Hepatic stellate cell (primary cell): Measurements from ENCODE around the gene SFT2D1.
A peak's percentile ranks its signal among the peaks of the same experiment; 100 is the strongest.
"Not testable (repeated sequence)": the region's sequence is repeated elsewhere in the genome, so short reads cannot be mapped to it uniquely, and the experiment has no call there.

Experiments
- DNase-seq: peaks from one replicate; pipeline ENCODE4 v3.0.0; 2011; ENCODE audit warnings: low spot score

Gene SFT2D1

DNA sequence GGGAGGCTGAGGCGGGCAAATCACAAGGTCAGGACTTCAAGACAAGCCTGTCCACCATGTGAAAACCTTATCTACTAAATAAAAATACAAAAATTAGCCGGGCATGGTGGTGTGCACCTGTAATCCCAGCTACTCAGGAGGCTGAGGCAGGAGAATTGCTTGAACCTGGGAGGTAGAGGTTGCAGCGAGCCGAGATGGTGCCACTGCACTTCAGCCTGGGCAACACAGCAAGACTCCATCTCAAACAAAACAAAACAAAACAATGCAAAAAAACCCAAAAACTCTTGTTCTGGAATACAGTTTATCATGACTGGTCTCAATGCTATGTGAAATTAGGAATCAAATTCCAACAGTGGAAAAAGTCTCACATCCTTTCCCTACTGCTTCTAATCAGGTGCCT is 20.1 kb upstream of the SFT2D1 start:
- not testable (repeated sequence) for DNase-seq

DNA sequence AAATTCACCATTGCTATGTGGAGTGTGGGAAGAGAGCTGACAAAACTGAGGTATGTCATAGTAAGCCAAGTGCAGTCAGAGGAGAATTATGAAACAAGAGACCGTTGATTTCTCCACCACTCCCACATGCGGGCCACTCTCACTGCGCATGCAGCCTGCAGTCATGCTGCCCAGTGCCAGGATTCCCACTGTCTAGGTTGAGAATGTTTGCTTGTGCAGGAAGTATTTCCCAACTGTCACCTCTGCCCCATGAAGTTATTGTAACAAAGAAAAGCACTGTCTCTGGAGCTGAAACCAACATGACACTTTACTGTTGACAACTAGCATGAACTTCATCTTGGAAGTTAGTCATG is 18.7 kb upstream of the SFT2D1 start:
- no peak for DNase-seq

DNA sequence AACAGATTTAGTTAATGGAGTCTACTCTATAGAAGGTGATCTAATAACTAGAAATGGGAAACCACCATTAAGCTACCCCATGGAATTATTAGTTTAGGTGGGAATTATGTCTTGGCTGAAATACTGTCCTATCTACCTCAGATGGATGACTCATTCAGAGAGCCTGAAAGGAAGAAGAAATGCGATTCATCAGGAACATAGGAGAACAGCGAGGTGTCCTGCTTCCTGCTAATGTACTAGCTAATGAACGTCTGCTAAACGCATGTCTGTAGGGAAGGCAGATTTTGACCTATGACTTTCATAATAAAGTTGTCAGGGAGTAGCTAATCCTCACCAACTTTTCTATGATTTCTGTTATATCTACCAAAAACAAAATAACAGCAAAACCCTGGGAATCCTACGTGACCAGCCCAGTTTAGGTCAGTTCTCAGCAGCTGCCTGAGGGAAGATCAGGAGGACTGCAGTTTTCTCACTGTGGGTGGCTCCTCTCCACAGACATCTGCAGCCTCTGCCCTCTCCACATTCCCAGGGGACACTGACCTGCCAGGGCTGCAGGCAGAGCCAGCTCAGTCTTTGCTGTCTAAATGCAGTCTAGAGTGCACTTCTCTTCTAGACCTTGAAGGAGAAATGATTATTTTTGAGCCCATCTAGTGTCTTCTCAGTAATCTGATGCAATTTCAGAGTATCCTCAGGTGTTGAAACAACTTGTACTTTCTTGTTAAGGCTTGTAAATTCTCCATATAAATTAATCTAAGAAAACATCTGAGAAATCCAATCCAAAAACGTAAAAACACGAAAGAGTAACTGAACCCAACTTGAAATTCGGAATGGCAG is 18.1 kb upstream of the SFT2D1 start:
- DNase-seq = peak; percentile 29

DNA sequence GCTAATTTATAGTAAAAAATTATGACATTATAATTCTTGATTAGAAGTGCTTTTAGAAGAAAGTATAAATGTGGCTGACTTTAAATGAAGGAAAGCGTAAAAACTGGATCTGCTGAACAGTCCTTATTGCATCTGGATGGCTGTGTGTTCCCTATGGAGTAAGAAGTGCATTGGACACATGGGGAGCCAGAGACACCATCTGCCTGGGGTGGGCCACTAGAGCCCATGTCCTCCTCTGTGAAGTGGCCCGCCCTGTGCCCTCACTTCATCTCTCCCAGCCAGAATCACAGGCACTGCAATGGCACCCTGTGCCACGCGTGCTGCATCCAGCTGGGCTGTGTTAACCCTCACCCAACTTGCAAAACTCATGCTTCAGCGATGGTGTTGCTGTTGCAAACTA is 13.2 kb upstream of the SFT2D1 start:
- no peak for DNase-seq

DNA sequence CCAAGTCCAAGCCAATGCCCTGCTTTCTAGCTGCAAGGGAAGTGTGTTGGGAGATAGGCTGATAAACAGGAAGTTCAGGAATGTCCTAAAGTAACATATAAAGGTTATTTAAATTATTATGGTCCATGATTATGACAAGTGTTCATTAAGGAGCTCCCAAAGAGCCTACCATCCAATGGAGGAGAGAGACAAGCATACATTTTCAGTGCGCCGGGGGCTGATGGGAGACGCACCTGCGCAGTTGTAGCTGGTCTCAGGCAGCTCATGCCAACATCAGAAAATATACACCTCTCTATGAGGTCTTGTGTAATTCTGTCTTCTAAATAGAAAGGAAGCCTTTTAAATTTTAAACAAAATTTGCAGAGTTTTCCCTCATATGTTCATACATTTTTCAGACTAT is 12.6 kb upstream of the SFT2D1 start:
- no peak for DNase-seq

DNA sequence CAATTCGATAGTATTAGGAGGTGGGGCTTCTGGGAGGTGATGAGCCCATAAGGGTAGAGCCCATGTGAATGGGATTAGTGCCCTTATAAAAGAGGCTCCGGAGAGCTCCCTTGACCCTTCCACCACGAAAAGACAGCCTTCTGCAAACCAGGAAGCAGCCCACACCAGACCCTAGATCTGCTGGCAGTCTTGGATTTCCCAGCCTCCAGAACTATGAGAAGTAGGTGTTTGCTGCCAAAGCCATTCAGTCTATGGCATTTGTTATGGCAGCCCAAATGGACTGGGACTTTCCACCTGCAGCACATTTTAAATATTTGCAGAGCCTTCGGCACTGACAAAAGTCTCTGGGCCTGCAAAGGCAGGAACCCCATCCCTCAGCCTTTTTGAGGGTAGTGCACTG is 11.8 kb upstream of the SFT2D1 start:
- DNase-seq = no peak

DNA sequence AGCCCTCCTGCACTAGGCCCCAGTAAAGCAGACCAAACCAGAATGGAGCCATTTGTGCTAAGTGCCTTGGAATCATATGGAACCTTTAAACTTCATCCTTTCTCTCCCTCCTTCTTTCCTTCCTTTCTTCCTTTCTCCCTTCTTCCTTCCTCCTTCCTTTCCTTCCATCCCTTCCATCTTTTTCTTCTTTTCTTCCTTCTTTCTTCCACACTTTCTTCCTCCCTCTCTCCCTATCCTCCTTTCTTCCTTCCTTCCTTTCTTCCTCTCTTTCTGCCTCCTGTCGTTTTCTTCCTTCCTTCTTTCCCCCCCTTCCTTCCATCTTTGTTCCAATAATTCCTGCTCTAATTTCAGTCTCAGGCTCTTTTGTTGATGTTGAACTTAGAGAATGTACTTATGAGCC is 11.2 kb upstream of the SFT2D1 start:
- DNase-seq = no peak

DNA sequence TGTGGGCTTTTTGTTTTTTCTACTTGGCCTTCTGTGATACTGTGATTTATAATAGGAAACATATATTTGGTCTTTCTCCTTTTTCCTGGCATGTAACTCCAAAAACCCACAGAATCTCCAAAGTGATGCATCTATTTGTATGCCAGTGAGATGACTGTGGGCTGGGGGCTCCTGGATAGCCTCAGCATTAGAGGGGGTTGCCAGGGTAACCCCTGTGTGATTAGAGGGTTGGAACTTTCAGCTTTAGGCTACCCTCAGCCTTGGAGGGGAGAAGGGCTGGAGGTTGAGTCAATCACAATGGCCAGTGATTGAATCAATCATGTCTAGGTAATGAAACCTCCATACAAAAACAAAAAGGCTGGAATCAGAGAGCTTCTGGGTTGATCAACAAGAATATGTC is 10.6 kb upstream of the SFT2D1 start:
- no peak for DNase-seq

DNA sequence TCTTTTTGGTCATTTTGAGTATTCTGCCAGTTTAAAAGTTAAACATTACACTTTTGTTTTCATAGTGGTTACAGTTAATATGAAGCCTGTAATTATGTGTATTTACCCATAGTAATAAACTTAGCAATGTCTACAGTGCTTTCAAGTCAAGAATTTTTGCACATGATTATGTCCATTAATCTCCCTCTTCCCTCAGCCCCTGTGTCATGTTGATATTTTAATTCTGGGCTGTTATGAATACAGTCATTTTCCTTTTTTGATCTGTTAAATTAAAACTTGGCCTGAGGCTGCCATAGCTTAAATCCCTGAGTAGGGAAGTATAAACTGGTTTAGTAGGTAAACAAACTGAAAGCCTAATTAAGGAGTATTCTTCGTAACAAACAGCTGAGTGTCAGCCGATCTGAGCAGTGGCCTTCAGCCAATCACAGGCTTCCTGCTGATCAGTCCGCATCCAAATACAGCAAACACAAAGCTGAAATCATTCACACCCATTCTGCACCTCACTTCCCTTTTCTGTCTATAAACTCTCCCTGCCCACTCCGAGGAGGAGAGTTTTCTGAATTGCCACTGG is 9.5 kb upstream of the SFT2D1 start:
- no peak for DNase-seq

DNA sequence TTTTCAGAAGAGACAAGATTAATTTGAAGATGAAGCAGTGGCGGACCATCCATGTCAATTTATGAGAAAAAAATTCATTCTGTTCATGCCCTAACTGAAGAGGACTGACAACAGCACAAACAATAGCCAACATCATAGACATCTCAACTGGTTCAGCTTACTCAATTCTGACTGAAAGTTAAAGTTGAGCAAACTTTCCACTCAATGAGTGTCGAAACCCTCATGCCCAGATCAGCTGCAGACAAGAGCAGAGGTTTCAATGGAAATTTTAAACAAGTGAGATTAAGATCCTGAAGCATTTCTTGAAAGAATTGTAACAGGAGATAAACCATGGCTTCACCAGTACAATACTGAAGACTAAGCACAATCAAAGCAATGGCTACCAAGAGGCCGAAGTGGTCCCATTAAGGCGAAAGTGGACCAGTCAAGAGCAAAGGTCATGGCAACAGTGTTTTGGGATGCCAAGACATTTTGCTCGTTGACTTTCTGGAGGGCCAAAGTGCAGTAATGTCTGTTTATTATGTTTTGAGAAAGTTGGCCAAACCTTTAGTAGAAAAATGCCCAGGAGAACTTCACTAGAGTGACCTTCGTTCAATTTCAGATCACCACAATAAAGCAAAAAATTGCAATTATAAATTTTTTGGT is 6.1 kb upstream of the SFT2D1 start:
- no peak for DNase-seq

DNA sequence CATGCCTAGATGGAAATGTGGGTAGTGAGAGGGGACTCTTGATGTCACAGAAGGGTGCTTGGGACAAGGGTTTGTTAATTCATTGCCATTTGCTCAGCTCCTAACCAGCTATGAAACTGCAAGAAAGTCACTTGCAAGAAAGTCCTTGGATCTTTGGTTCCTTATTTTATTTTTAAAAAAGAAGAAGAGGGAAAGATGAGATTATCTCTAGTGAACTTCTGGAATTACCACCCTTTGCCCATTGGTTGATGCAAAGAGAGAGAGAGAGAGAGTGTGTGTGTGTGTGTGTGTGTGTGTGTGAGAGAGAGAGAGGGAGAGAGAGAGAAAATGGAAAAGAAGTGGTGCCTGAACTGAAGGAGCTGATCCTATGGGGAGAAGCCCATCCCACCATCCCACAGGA is 4.6 kb upstream of the SFT2D1 start:
- no peak for DNase-seq

DNA sequence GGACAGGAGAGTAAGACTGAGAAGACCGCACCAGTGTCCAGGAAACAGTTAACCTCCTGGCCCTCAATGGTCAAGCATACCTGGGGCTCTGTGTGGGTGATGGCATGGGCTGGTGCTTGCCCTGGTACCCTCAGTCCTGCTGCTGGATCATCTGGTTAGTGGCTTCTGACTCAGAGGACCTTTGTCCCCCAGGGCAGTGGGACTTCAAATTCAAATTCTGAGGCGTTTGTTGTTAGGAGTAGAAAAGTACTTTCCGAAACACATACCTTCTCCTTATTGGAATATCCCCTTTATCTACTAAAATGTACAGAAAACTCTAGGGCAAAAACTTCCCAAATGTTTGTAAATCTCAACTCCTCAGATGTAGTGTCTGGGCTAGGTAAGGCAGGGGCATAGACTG is 4.1 kb upstream of the SFT2D1 start:
- DNase-seq = no peak

DNA sequence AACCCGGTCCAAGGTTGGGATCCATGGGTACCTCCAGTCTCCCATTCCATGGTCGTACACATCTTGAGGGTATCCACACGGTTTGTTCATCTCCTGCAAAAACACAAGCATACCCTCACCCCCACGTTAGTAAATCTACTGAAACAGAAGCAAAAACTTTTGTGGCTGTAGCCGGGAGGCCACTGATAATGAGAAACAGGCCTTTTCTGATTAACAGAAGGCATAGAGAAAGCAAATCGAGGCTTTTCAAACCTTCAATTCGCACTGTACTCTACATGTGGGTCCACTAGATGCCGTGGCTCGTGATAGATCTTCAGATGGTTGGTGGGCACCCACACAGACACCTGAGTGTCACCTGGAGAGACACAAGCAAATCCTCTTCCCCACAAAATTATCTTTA is 3.3 kb upstream of the SFT2D1 start:
- DNase-seq = not testable (repeated sequence)

DNA sequence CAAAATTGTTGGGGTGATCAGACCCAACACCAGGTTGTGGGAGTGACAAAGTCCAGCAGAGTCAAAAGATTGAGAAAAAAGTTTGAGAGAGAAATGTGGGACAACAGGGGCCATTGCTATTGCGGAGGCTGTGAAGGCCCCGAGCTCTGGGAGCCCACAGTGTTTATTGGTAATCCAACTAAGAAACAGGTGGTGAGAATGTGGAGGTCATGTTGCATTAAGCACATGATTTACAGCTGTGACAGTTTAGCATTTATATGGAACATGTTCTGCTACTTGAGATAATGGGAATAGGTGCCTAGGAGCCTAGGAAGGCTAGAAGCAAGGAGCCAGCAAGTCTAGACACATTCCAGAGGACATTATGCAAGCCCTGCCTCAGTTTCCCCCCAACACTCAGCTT is 2.6 kb upstream of the SFT2D1 start:
- DNase-seq = not testable (repeated sequence)

DNA sequence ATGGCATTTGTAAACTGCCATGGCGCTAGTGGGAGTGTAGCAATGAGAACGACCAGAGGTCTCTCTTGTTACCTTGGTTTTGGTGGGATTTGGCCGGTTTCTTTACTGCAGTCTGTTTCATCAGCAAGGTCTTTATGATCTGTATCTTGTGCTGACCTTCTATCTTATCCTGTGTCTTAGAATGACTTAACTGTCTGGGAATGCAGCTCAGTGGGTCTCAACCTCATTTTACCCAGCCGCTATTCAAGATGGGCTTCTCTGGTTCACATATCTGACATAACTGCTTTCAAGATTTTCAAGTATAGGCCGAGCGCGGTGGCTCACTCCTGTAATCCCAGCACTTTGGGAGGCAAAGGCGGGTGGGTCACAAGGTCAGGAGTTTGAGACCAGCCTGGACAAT is 1.9 kb upstream of the SFT2D1 start:
- no peak for DNase-seq

DNA sequence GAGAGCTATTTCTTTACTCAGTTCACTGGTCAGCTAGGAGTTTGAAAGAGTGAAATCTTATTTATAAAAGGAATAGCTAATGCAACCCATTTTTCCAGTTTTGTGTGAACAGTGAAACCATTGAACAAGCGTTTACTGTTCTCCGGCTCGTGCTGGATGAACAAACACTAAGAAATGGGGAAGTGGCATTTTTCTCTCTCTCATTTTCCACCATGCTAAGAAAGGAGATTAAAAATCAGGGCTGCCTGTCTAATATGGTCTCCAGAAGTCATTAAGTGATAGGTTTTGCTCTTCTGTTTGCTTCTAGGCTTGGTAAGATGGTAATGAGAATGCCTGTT is 774 bp upstream of the SFT2D1 start:
- no peak for DNase-seq

DNA sequence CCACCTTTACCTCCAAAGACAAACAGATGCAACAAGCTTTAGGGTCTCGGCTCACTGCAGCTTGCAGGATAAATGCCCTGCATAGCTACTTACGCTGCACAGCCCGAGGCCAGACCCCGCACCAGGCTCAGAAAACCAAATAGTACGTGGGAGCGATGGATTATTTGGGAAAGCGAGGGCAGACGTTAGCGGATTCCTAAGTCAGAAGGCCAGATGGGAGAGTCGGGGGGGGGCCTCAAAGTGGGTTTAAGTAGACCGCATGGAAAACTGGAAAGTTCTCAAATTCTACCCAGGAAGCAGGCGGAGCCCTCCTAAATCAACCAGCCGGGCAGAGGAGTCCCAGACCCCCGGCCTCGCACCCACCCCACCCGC is 382 bp downstream of the SFT2D1 start:
- DNase-seq = peak; percentile 31

DNA sequence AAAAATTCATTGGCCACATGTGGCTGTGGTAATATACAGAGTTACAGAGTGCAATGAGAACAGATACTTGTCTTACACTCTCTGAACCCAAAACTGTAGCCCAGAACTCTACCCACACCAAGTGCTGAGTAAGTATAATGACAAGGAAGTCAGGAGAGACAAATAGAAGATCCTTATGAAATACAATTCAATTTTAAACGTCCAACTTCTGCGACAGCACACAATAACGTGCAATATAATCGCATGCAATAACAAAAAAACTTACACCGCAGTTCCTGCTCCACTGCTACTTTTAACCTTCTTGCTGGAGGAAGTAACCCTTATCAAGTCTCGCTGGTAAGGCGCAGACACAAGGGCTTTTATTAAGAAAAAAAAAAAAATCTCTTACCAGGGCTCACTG is 881 bp downstream of the SFT2D1 start:
- no peak for DNase-seq

DNA sequence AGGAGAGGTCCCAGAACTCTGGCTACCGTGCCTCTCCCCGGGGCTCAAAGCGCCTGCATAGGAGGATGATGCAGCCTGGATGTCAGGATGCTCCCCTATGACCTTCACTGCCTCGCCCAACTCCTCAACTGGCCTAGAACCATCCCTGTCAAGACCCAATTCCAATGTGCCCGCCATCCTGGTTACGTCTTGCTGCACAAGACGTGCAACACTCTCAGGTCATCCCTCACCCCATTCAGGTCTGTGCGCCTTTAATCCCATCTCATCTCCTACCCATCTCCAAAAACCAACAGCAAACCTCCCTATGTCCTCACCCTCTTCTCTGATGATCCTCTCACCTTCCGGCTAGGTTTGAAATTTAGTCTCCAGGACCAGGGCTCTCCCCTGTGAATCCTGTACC is 3.5 kb downstream of the SFT2D1 start:
- no peak for DNase-seq

DNA sequence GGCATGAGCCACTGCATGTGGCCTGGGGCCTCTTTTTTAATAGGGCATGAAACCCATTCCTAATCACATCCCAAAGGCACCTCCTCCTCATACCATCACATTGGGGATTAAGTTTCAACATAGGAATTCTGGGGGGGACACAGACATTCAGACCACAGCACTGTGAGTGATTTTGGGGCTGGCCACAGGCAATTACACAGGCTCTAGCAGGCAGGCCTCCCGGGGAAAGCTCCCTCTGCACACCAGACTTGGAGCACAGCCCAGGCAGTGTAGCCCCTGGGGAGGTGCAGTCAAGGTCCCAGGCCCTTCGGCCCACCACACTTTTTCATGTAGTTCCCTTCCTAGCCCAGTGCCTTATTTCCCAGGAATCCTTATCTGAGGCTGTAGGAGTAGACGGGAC is 5.5 kb downstream of the SFT2D1 start:
- no peak for DNase-seq

DNA sequence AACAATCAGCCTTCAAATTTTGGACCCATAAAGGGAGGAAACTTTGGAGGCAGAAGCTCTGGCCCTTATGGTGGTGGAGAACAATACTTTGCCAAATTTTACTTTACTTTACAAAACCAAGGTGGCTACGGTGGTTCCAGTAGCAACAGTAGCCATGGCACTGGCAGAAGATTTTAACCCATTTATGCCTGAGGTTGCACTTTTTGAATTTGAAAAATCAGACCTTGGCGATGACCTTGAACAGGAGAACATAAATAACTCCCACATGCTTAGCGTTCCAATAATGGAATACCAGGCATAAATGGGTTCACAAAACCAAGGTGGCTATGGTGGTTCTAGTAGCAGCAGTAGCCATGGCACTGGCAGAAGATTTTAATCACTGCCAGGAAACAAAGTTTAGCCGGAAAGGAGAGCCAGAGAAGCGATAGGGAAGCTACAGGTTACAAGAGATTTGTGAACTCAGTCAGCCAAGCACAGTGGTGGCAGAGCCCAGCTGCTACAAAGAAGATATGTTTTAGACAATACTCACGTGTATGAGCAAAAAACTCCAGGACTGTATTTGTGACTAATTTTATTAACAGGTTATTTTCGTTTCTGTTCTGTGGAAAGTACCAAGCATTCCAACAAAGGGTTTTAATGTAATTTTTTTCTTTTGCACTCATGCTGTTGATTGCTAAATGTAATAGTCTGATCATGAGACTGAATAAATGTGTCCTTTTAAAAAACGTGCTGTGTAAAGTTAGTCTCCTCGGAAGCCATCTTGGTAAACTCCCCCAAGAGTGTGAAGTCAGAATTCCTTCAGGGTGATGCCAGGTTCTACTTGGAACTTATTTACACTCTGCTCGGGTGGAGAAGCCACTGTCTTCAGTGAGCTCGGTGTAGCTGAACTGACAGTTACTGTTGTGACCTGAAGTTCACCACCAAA is 6.7 kb downstream of the SFT2D1 start:
- DNase-seq = no peak

DNA sequence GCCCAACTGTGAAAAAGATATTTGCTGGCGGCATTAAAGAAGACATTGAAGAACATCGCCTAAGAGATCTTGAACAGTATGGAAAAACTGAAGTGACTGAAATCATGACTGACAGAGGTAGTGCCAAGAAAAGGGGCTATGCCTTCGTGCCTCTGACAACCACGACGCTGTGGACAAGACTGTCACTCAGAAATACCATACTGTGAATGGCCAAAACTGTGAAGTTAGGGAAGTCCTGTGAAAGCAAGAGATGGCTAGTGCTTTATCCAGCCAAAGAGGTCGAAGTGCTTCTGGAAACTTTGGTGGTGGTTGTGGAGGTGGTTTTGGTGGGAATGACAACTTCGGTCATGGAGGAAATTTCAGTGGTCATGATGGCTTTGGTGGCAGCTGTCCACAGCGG is 7.5 kb downstream of the SFT2D1 start:
- no peak for DNase-seq
